ENCODE measurements around the gene SLC22A7. TPM values are rescaled to one million over a fixed set of nuclear protein-coding genes. Genes with fewer than 3 reads are reported as not detected.

The SLC22A7 gene
- polyA plus RNA-seq, 1 experiment = not detected

DNA sequence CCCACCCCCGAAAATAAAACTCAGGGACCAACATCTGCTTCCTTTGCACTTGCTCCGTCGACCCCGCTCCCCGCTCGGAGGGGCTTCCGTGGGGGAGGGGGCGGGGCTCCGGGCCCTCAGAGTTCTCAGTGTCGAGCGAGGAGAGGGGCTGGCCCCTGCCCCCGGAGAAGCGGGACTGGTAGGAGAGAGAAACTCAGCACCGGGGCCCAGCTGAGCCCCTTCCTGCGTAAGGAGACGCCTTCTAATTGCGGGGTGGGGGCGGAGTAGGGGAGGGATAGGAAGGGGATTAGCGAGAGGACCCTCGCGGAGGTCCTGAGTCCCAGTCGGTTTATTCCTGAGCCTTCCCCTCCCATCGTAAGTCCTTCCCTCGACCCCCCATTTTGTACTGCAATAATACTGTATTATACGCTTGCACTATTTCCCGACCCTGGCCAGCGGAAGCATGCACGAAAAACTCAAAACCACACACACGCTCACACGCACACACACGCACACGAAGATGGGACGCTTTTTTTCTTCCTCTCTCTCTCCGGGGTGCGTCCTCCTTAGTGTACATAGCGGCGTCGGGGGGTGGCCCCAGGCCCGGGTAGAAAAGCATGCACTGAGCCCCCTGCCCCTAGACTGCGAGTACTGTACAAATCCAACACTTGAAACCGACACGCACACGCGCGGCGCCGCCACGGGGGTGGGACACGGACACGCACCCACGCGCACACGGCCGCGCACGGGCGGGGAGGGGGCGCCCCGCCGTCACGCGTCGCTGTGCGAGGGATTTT is 22.1 kb upstream of the SLC22A7 start:
- no peak for DNase-seq (ENCODE audit: low read depth)
- POLR2A ChIA-PET = no interaction called here
- no peaks in the 10 kb centered on the region for H3K36me3 ChIP-seq (ENCODE audit: control insufficient read depth, insufficient read depth, low read length)
- CTCF ChIA-PET = interaction anchor here (1.0 to 1.4 kb wide), 3 partner anchors 8 to 220 kb away, joined by 3 to 7 read pairs (median 3); no protein-coding TSS in a partner anchor
- H3K4me3 ChIP-seq (ENCODE audit: low read depth, low read length) = no peak overlapping the region
- H3K27me3 ChIP-seq (ENCODE audit: control insufficient read depth, insufficient read depth, low read length) = peaks cover 37% of the 10 kb centered on the region
- TF ChIP-seq, protein P1, sequence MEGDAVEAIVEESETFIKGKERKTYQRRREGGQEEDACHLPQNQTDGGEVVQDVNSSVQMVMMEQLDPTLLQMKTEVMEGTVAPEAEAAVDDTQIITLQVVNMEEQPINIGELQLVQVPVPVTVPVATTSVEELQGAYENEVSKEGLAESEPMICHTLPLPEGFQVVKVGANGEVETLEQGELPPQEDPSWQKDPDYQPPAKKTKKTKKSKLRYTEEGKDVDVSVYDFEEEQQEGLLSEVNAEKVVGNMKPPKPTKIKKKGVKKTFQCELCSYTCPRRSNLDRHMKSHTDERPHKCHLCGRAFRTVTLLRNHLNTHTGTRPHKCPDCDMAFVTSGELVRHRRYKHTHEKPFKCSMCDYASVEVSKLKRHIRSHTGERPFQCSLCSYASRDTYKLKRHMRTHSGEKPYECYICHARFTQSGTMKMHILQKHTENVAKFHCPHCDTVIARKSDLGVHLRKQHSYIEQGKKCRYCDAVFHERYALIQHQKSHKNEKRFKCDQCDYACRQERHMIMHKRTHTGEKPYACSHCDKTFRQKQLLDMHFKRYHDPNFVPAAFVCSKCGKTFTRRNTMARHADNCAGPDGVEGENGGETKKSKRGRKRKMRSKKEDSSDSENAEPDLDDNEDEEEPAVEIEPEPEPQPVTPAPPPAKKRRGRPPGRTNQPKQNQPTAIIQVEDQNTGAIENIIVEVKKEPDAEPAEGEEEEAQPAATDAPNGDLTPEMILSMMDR (IDR thresholded peaks at IDR 0.05; ENCODE audit: insufficient read depth, low read depth, low read length) = no peak

DNA sequence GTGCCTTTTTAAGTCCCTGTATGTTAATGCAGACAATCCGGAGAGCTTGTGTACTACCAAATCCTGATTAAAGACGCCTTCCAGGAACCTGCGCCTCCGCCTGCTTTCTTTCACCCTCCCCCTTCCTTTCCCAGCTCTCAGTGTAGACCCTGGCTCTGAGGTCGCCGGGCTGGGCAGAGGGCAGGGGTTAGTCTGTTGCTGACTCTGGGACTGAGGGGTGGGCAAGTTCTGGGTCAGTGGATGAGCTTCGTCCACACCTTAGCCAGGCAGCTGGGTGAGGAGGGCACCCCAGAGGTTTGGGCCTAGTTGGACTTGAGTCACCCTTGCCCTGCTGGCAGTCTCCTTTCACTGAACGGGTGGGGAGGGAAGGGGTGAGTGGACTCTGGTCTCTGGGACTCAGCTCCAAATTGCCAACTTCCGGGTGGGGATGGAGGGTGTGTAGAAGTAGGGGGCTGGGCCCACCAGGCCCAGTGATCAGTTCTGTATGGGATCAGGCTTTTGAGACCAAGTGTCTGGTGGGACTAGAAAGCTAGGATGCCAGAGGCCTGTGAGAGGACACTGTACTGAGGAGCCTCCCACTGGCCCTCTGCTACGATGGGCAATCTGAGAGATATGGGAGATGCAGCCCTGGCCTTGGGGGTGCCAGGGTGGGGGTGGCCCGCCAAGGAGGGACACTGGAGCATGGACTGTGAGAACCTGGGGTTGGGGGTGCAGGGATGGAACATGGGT is 21.3 kb upstream of the SLC22A7 start:
- ChIA-PET CTCF (interaction anchor here (1.4 kb wide), 2 partner anchors 8 to 13 kb away, joined by 3 to 7 read pairs; no protein-coding TSS in a partner anchor), POLR2A (no interaction called here)
- H3K36me3 ChIP-seq (ENCODE audit: control insufficient read depth, insufficient read depth, low read length) = no peaks in the 10 kb centered on the region
- DNase-seq (ENCODE audit: low read depth) = no peak
- H3K4me3 ChIP-seq (ENCODE audit: low read depth, low read length) = no peak overlapping the region
- TF ChIP-seq, protein P1 (IDR thresholded peaks at IDR 0.05; ENCODE audit: insufficient read depth, low read depth, low read length) = no peak
- peaks cover 37% of the 10 kb centered on the region for H3K27me3 ChIP-seq (ENCODE audit: control insufficient read depth, insufficient read depth, low read length)

DNA sequence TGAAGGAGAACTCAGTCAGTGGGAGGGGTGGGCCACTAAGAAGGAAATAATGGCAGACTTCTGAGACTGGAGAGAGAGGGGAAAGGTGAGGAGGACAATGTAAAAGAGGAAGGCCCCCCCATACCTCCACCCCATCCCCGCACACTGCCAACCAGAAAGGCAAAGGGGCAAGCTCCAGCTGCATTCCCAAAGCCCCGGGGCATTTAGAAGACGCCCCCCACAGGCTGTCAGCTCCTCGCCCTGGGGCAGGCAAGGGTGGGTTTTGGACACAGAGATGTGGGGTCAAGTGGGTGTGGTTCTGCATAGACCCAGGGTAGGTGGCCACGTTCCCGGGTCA is 20.8 kb upstream of the SLC22A7 start:
- H3K27me3 ChIP-seq (ENCODE audit: control insufficient read depth, insufficient read depth, low read length) = peaks cover 37% of the 10 kb centered on the region
- TF ChIP-seq, protein P1 (IDR thresholded peaks at IDR 0.05; ENCODE audit: insufficient read depth, low read depth, low read length) = no peak
- ChIA-PET CTCF (interaction anchor here (1.4 kb wide), 2 partner anchors 9 to 14 kb away, joined by 3 to 7 read pairs; no protein-coding TSS in a partner anchor), POLR2A (no interaction called here)
- no peak overlapping the region for H3K4me3 ChIP-seq (ENCODE audit: low read depth, low read length)
- H3K36me3 ChIP-seq (ENCODE audit: control insufficient read depth, insufficient read depth, low read length) = no peaks in the 10 kb centered on the region
- DNase-seq (ENCODE audit: low read depth) = no peak

DNA sequence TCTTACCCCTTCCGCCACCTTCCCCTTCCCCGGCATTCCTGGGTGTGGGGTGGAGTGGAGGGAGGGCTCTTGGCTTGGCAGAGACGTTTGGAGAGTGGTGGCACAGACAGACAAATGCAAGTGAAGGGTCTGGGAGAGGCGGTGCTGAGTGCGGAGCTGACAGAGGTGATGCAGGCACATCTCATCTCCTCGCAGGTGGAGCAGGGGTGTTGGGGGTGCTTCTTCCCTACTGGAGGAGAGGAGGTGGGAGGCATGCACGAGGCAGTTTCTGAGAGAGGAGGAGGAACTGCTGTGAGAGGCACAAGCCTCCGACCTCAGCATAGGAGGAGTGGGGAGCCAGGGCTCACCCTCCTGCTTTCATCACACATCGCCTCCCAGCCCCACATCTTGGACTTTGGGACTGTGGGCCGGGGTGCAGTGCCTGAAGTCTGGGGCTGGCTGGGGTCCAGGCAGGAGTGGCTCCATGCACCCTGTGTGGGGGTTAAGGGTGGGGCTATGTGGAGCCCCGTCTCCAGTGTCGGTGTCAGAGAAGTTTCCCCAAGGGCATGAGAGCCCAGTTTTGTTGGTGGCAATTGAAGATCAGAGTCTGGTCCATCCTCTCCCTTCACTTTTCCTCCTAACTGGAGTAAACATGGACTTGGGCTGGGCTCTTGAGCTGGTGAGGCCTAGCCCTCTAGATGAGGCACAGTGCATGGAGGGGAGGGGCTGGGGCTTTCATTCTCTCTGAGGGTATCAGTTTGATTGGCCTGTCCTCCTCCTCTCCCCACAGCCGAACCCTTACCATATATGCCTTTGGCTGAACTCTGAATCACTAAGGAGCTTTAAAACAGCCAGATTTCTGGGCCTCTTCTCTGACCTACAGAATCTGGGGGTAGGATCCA is 20.2 kb upstream of the SLC22A7 start:
- Histone ChIP-seq H3K27me3 (ENCODE audit: control insufficient read depth, insufficient read depth, low read length) (peaks cover 35% of the 10 kb centered on the region), H3K4me3 (ENCODE audit: low read depth, low read length) (no peak overlapping the region), H3K36me3 (ENCODE audit: control insufficient read depth, insufficient read depth, low read length) (no peaks in the 10 kb centered on the region)
- POLR2A ChIA-PET = no interaction called here
- CTCF ChIA-PET = interaction anchor here (0.6 to 1.4 kb wide), 3 partner anchors 14 to 93 kb away, joined by 3 to 7 read pairs (median 3); no protein-coding TSS in a partner anchor
- DNase-seq (ENCODE audit: low read depth) = no peak
- TF ChIP-seq, protein P1 (IDR thresholded peaks at IDR 0.05; ENCODE audit: insufficient read depth, low read depth, low read length) = no peak

Data from BJ (cell line).